Pancreas (tissue), 10 donors: ENCODE measurements around the gene NPLOC4. TPM values are rescaled to one million over a fixed set of nuclear protein-coding genes. Genes with fewer than 3 reads are reported as not detected.

Experiments
- ATAC-seq, 4 donors: fragments of 200-7000 bp; cut with Tn5 transposase; one replicate each; pipeline versions ENCODE4 v1.8.0 to v1.9.1; 2020; ENCODE audit warnings: mild to moderate bottlenecking in 4 of 4, moderate library complexity in 4 of 4
- DNase-seq, 6 donors: peaks; one replicate each; pipeline ENCODE4 v3.0.0-alpha.2; 2020
- FAIRE-seq: peaks from 2 replicates; lab custom pipeline; 2012; peaks lifted over from hg19 to GRCh38; lab: Jason Lieb, UNC
- H3K27ac ChIP-seq, 4 donors: fragments of 200-600 bp; sonication (generic); 1 replicate in 3 of 4; 2 replicates in 1 of 4; pipeline versions ENCODE4 v1.5.0 to v1.8.0; 2020
- H3K27me3 ChIP-seq, 4 donors: fragments of 200-600 bp; one replicate each; pipeline ENCODE4 v1.8.0; 2021
- H3K36me3 ChIP-seq, 3 donors: fragments of 200-600 bp; sonication (generic) in 1 of 3; one replicate each; pipeline versions ENCODE4 v1.5.0 to v1.8.0; 2020 to 2021
- H3K4me1 ChIP-seq, 3 donors: fragments of 200-600 bp; one replicate each; pipeline ENCODE4 v1.8.0; 2021
- H3K4me3 ChIP-seq, 4 donors: fragments of 200-600 bp; sonication (generic) in 2 of 4; one replicate each; pipeline versions ENCODE4 v1.5.0 to v1.8.0; 2020 to 2021
- H3K9me3 ChIP-seq, 4 donors: fragments of 200-600 bp; one replicate each; pipeline ENCODE4 v1.8.0; 2021
- WGBS, 2 donors: extraction: QIAGEN DNeasy Blood & Tissue Kit; methylation state at CpG; one replicate each; pipeline ENCODE4 v1.1.7; 2013; 5-methylcytosine and 5-hydroxymethylcytosine counted together
- intact Hi-C, 3 donors: fragments of 100-400 bp; cut with DNase I; formaldehyde crosslinking; loops; one replicate each; pipeline versions ENCODE4 v1.11.1 to v1.14.2; 2022
- polyA plus RNA-seq, 2 donors: library from polyadenylated mRNA; stranded (reverse); fragments of 200-250 nt; gene quantifications; one replicate each; pipeline ENCODE4 v1.2.3, GENCODE V29; 2013
- total RNA-seq, 6 donors: library from RNA; stranded (reverse); fragmentation: NEBNext Ultra II Directional in 4 of 6; extraction: Animal tissue kit (Norgen Biotek cat#: 25700) in 4 of 6; gene quantifications; one replicate each; pipeline versions ENCODE4 v1.2.1 to v1.2.4, GENCODE V29; 2021 to 2023
- TF ChIP-seq, protein P1 (sequence below), 4 donors: fragments of 200-600 bp; sonication (generic) in 3 of 4; IDR thresholded peaks; one replicate each; pipeline versions ENCODE4 v1.5.0 to v1.8.0; 2021; ENCODE audit warnings: antibody characterized with exemption in 4 of 4
- donor health status: healthy with polysubstance abuse.
- donor health status: DM: no; HTN: no; CAD: no; lungs with moderate emphysema.
- donor health status: DM: no; HTN: no; CAD: no.
- donor health status: control.
- donor health status: control.
- donor health status: Bipolar disorder and iron deficiency.
- donor health status: DM: yes; HTN: yes; CAD: no.
- donor health status: DM: no; HTN: no; CAD: no.
- donor health status: DM: no; HTN: no; CAD: no.
- donor health status: DM: yes; HTN: yes; CAD: no.

Gene NPLOC4
- total and polyA plus RNA-seq, 8 donors = 32.5 to 54.8 (median 35.3) TPM

- no peak for DNase-seq
- WGBS, 2 donors = 55 to 60% methylated on average over 12 of the region's 12 CpGs
- H3K36me3 ChIP-seq = no peaks in the 10 kb centered on the region
Observed at GRCh38 chr17:81646869-81647600, 10.1 kb upstream of the NPLOC4 start.

GRCh38 chr17:81644976-81645952 is 8.4 kb upstream of the NPLOC4 start:
- WGBS, 2 donors = 80 to 85% methylated on average over 24 to 29 of the region's 29 CpGs
- Histone ChIP-seq H3K27ac (no peak overlapping the region), H3K9me3 (no peaks in the 10 kb centered on the region), H3K4me1 (no peaks in the 10 kb centered on the region), H3K36me3 (no peaks in the 10 kb centered on the region), H3K27me3 (peaks cover 0 to 12% (median 3%) of the 10 kb centered on the region in 4 donors), H3K4me3 (no peak overlapping the region)
- FAIRE-seq (no peak), ATAC-seq (no peak), DNase-seq (no peak)
- TF ChIP-seq, protein P1, sequence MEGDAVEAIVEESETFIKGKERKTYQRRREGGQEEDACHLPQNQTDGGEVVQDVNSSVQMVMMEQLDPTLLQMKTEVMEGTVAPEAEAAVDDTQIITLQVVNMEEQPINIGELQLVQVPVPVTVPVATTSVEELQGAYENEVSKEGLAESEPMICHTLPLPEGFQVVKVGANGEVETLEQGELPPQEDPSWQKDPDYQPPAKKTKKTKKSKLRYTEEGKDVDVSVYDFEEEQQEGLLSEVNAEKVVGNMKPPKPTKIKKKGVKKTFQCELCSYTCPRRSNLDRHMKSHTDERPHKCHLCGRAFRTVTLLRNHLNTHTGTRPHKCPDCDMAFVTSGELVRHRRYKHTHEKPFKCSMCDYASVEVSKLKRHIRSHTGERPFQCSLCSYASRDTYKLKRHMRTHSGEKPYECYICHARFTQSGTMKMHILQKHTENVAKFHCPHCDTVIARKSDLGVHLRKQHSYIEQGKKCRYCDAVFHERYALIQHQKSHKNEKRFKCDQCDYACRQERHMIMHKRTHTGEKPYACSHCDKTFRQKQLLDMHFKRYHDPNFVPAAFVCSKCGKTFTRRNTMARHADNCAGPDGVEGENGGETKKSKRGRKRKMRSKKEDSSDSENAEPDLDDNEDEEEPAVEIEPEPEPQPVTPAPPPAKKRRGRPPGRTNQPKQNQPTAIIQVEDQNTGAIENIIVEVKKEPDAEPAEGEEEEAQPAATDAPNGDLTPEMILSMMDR (IDR thresholded peaks at IDR 0.05) = no peak
- intact Hi-C loops = no loop called here

More at GRCh38 chr17:81646869-81647600, 10.1 kb upstream of the NPLOC4 start:
- Histone ChIP-seq H3K9me3 (no peaks in the 10 kb centered on the region), H3K4me1 (no peaks in the 10 kb centered on the region), H3K4me3 (no peak overlapping the region), H3K27ac (no peak overlapping the region), H3K27me3 (peaks cover 0 to 12% (median 3%) of the 10 kb centered on the region in 4 donors)
- intact Hi-C loops = no loop called here
- ATAC-seq = no peak
- FAIRE-seq = no peak
- TF ChIP-seq, protein P1 (IDR thresholded peaks at IDR 0.05) = no peak

DNA sequence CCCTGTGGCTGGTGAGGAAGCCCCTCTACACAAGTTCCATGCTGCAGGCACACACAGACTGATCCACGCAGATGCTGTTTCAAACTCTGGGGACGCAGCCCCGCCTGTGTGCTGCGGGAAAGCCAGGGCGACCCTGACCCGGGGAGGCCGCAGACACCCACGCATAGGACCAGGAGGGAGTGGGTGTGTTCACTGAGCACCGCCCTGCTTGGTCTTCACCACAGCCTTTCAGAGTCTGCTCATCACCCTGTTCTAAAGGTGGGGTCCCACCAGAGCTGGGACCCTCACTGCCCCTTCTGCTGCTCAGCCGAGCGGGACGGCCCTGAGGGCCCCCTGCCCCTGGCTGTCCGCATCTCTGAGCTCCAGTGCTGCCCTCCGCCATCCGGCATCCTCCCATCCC is 7.6 kb upstream of the NPLOC4 start:
- peaks cover 0 to 12% (median 3%) of the 10 kb centered on the region in 4 donors for H3K27me3 ChIP-seq
- TF ChIP-seq, protein P1 (IDR thresholded peaks at IDR 0.05) = no peak
- no peak overlapping the region for H3K4me3 ChIP-seq
- FAIRE-seq (no peak), ATAC-seq (no peak), DNase-seq (no peak)
- H3K4me1 ChIP-seq = no peaks in the 10 kb centered on the region
- H3K36me3 ChIP-seq = no peaks in the 10 kb centered on the region
- H3K9me3 ChIP-seq = no peaks in the 10 kb centered on the region
- WGBS, 2 donors = 85 to 92% methylated on average over 14 to 15 of the region's 15 CpGs
- no peak overlapping the region for H3K27ac ChIP-seq
- intact Hi-C loops = no loop called here

DNA sequence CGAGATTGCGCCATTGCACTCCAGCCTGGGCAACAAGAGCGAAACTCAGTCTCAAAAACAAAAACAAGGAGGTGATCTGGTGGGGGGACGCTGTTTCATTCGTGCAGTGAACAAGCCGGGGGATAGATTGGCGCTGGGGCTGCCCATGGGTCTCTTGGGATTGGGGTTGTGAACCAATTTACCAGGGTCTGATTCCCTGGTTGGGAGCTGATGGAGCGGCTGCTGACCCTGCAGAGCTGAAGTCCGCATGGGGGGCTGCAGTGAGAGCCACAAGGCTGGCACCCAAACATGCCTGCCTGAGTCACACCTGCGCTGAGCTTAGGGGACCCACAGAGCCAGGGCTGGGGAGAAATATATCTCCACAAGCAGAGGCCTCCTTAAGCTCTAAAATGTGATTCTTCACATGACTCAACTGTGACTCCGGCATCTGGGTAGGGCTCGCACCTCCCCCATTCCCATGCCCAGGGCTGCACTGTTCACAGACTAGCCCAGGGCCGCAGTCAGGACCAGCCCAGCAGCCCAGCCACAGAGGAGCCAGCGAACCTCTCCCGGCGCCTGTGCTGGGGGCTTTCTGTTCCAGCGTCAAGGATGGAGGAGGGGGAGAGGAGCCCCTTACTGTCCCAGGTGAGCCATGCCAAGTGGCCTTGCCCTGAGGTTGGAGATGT is 5.0 kb upstream of the NPLOC4 start:
- 89 to 93% methylated on average over 16 to 17 of the region's 17 CpGs for WGBS, 2 donors
- ATAC-seq = no peak
- Histone ChIP-seq H3K4me1 (peaks cover 0 to 5% (median 0%) of the 10 kb centered on the region in 3 donors), H3K9me3 (no peaks in the 10 kb centered on the region), H3K27ac (no peak overlapping the region), H3K36me3 (no peaks in the 10 kb centered on the region), H3K4me3 (no peak overlapping the region), H3K27me3 (no peaks in the 10 kb centered on the region)
- no peak for FAIRE-seq
- intact Hi-C loops = no loop called here
- TF ChIP-seq, protein P1 (IDR thresholded peaks at IDR 0.05) = no peak
- peak in 1 of 6 donors; percentile 36 for DNase-seq
